ENCODE results near the gene MMP11.

Gene MMP11

GRCh38 chr22:23760056-23760455 lies 12.6 kb upstream of the MMP11 start:
- no peak for DNase-seq

GRCh38 chr22:23762842-23763578 lies 9.6 kb upstream of the MMP11 start, which contains the start of gene C22orf15:
Gene C22orf15 (plus strand): TSS chr22:23762990. CDS start chr22:23763307, 317 bp downstream.
- peak in 1 of 2 experiments; percentile 19 for DNase-seq

- no peak for DNase-seq
Measured at GRCh38 chr22:23763579-23763945, 9.1 kb upstream of the MMP11 start.

DNA sequence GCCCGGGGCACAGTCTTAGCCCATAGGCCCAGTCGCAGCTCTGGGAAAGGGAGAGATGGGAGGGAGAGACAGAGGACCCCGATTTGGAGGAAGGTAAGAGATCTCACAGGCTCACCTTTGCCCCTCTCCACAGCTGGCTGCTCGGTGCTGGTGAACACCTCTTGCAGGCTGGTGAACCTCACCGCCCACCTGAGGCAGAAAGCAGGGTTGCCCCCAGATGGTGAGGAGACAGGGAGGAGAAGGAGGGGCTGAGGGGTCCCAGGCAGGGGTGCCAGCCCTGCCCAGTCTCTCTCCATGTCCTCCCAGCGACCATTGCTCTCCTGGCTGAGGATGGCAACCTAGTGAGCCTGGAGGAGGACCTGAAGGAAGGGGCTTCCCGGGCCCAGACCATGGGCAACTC lies 8.7 kb upstream of the MMP11 start:
- DNase-seq, result no peak

GRCh38 chr22:23764899-23765881 lies 7.5 kb upstream of the MMP11 start:
- DNase-seq, result no peak

DNA sequence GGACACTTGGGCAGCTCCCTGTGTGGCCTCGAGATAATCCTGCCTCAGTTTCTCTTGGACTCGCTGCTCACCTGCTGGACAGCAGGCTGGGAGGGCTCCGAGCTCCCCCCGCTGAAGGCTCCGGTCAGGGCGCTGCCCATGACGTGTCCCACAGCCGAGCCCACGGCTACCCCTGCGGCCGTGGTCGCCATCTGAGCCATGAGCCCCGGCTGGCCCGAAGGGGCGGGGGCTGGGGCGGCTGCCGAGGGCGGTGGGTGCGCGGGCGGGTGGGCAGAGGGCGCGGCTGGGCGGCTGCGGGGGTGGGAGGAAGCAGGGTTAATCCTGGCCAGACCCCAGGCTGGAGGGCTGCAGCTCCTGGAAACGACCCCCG lies 5.4 kb upstream of the MMP11 start:
- no peak for DNase-seq

GRCh38 chr22:23767673-23768548 lies 4.7 kb upstream of the MMP11 start, which contains the start of gene CHCHD10:
Gene CHCHD10 (minus strand): TSS chr22:23767972. CDS start chr22:23767874, 98 bp downstream.
- peak; percentile 23 to 73 for DNase-seq

- no peak for DNase-seq
Measured at GRCh38 chr22:23769321-23769965, 3.2 kb upstream of the MMP11 start.

DNA sequence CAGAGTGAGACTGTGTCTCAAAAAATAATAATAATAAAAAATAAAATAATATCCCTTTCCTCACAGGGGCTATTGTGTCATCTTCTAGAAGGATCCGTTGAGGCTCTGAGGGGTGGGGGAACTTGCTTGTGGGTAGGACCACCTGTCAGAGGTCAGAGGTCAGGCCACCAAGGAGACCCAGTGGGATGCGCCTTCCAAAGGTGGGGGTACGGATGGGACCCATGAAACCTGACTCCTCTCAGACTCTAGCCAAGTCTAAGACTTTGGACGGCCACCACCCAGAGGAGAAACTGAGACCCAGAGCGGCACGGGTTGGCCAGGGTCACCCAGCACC lies 367 bp upstream of the MMP11 start:
- DNase-seq, result no peak

DNA sequence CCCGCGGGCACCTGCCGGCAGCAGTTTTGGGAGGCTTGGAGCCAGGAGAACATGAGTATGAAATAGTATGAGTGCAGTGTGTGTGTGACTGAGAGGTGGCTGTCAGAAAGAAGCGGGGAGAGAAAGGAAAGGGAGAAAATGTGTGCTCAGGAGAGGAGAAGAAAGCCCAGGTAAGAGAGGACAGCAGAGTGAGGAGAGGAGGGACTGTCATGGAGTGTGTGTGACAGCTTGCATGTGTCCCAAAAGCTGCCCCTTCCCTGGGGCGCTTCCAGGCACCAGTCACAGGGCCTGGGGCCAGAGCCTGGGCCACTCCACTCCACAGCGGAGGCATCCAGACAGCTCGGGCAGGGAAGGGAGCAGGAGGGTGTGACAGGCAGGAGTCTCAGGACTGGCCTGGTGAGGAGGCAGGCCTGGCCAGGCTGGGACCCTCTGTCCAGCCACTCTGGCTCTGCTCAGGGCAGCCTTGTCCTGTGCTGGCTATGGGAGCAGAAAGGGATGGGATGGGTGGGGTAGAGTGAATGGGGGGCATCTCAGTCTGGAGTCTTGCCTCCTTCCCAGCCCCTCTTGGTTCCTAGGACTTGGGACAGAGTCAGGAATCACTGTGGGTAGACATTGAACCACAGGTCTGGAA lies 949 bp downstream of the MMP11 start:
- DNase-seq, result no peak

GRCh38 chr22:23774114-23774921 lies 1.7 kb downstream of the MMP11 start:
- DNase-seq, result no peak

- DNase-seq, result no peak
Measured at GRCh38 chr22:23774922-23775436, 2.3 kb downstream of the MMP11 start.

DNA sequence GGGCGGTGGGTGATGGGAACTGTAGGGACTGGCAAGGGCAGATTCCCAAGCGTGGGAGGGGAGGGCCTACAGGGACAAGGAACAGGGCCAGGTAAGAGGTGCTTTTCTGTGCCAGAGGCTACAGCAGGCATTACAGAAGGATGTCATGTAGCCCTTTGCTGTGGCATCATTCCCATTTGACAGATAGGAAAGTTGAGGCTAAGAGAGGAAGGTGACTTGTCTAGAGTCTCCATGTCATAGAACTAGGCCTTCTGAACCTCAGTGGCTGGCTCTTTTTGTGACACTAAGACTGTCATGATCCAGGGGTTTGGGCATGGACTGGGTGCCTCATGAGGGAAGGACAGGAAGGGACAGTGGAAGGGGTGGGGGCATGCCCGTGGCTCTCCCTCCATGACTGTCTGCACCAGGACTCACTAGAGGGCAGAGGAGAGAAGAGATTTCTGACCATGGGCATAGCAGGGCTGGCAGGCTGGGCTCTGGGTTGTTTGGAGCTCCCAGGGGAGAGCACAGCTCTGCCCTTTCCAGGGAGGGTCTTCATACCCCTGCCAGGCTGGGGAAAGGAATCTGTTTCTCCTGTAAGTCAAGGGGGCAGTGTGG lies 3.2 kb downstream of the MMP11 start:
- no peak for DNase-seq

- no peak for DNase-seq
Measured at GRCh38 chr22:23777776-23778576, 5.3 kb downstream of the MMP11 start.

DNA sequence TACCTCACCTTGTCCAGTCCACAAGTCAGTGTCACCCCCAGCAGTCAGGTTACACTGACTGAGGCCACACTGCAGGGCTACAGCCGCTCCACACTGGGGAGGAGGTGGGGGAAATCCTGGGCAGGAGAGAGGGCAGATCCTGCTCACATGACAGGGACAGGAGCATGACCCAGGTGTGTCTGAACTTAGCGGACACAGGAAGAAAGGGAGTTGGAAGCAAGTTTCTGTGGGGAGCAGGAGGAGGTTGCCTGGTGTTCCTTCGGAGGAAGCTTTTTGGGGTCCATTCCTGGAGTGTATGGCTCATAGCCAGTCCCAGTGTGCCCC lies 5.9 kb downstream of the MMP11 start:
- DNase-seq, result no peak

- DNase-seq, result no peak
Measured at GRCh38 chr22:23779083-23779482, 6.4 kb downstream of the MMP11 start.

GRCh38 chr22:23779731-23780130 lies 7.1 kb downstream of the MMP11 start:
- DNase-seq, result no peak

DNA sequence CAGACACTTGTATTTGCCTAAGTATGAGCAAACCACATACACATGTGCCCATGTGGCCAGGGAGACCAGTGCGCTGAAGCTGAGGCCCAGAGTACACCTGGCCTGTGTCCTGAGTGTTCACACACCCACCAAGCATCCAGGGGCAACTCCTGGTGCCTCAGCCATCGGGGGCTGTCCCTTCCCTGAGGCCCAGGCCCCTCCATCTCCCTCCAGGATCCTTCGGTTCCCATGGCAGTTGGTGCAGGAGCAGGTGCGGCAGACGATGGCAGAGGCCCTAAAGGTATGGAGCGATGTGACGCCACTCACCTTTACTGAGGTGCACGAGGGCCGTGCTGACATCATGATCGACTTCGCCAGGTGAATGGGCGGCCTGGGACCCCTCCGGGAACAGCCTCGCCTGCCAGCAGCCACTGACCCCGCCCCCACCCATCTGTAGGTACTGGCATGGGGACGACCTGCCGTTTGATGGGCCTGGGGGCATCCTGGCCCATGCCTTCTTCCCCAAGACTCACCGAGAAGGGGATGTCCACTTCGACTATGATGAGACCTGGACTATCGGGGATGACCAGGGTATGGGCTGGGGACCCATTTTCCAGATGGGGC lies 7.6 kb downstream of the MMP11 start:
- no peak for DNase-seq

DNA sequence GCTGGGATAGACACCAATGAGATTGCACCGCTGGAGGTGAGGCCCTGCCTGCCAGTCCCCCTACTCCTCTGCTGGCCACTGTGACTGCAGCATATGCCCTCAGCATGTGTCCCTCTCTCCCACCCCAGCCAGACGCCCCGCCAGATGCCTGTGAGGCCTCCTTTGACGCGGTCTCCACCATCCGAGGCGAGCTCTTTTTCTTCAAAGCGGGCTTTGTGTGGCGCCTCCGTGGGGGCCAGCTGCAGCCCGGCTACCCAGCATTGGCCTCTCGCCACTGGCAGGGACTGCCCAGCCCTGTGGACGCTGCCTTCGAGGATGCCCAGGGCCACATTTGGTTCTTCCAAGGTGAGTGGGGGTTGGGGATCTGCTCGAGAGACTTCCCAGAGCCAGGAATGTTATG lies 8.4 kb downstream of the MMP11 start:
- DNase-seq, result no peak
